GM12874 (cell line): ENCODE results near the gene AOC3.

Experiments used
- CTCF ChIP-seq: IDR thresholded peaks from 2 replicates; pipeline ENCODE4 v1.5.1; 2011; ENCODE audit warnings: low read depth, mild to moderate bottlenecking, control low read depth, low read length, moderate library complexity; ENCODE audit not compliant: insufficient read depth

The AOC3 gene

GRCh38 chr17:42850954-42851353, at the start of gene AOC3:
TSS of gene AOC3 (plus strand) at chr17:42851199. CDS start at chr17:42851344, 145 bp downstream.
- TF ChIP-seq CTCF: no peak

- no peak for TF ChIP-seq CTCF
Measured at GRCh38 chr17:42803074-42803883, 47.7 kb upstream of the AOC3 start.

GRCh38 chr17:42804918-42805367, 46.1 kb upstream of the AOC3 start:
- no peak for TF ChIP-seq CTCF

GRCh38 chr17:42806249-42806648, 44.8 kb upstream of the AOC3 start:
- no peak for TF ChIP-seq CTCF

GRCh38 chr17:42809250-42809649, 41.7 kb upstream of the AOC3 start:
- TF ChIP-seq CTCF: no peak

- TF ChIP-seq CTCF: no peak
Measured at GRCh38 chr17:42814633-42815399, 36.2 kb upstream of the AOC3 start.

GRCh38 chr17:42817866-42818265, 33.1 kb upstream of the AOC3 start:
- TF ChIP-seq CTCF: no peak
